Esophagus squamous epithelium (tissue), 4 donors: ENCODE results near the gene HBA2.

Experiments
- CTCF ChIP-seq, 6 experiments: fragments of 450-650 bp in 4 of 6; fragments of 200-600 bp in 2 of 6; sonication (generic) in 2 of 6; IDR thresholded peaks; one replicate each; pipeline ENCODE4 v1.5.1; 2016 to 2019; ENCODE audit warnings: antibody characterized with exemption in 6 of 6, mild to moderate bottlenecking in 4 of 6, moderate library complexity in 4 of 6
- POLR2A ChIP-seq, 4 donors: fragments of 450-650 bp; IDR thresholded peaks; one replicate each; pipeline ENCODE4 v1.6.1; 2017; ENCODE audit warnings: antibody characterized with exemption in 4 of 4, mild to moderate bottlenecking in 4 of 4, moderate library complexity in 3 of 4

GRCh38 chr16:130533-131173, 42.0 kb upstream of the HBA2 start:
- no peak for TF ChIP-seq CTCF (IDR thresholded peaks at IDR 0.05)
- TF ChIP-seq POLR2A (IDR thresholded peaks at IDR 0.05) = no peak
